IgD-negative memory B cell (primary cell): ENCODE results near the gene C1orf52. TPM values are rescaled to one million over a fixed set of nuclear protein-coding genes. Genes with fewer than 3 reads are reported as not detected.

ENCODE experiments used
- H3K27ac Mint-ChIP-seq, 3 donors: one replicate each; pipeline ENCODE4 v1.8.0; 2020 to 2022; ENCODE audit warnings: mild to moderate bottlenecking in 3 of 3, mixed read lengths in 3 of 3, moderate library complexity in 1 of 3
- H3K27me3 Mint-ChIP-seq: one replicate; pipeline ENCODE4 v1.8.0; 2021; ENCODE audit warnings: mixed read lengths
- H3K36me3 Mint-ChIP-seq: one replicate; pipeline ENCODE4 v1.8.0; 2020; ENCODE audit warnings: mild to moderate bottlenecking, mixed read lengths
- H3K4me1 Mint-ChIP-seq, 3 donors: one replicate each; pipeline ENCODE4 v1.8.0; 2020 to 2022; ENCODE audit warnings: mixed read lengths in 3 of 3, mild to moderate bottlenecking in 1 of 3
- H3K4me3 Mint-ChIP-seq, 4 donors: one replicate each; pipeline ENCODE4 v1.8.0; 2020 to 2022; ENCODE audit warnings: mild to moderate bottlenecking in 4 of 4, mixed read lengths in 4 of 4, moderate library complexity in 3 of 4
- H3K9me3 Mint-ChIP-seq, 3 donors: one replicate each; pipeline ENCODE4 v1.8.0; 2020 to 2021; ENCODE audit warnings: mixed read lengths in 3 of 3, mild to moderate bottlenecking in 1 of 3
- polyA plus RNA-seq: library from polyadenylated mRNA; unstranded; fragments of 300-500 nt; fragmentation: Illumina TruSeq; gene quantifications from one replicate; pipeline ENCODE4 v1.2.3, GENCODE V29; 2021

The C1orf52 gene
- polyA plus RNA-seq, 1 donor from 2014 or later = 22.3 TPM

DNA sequence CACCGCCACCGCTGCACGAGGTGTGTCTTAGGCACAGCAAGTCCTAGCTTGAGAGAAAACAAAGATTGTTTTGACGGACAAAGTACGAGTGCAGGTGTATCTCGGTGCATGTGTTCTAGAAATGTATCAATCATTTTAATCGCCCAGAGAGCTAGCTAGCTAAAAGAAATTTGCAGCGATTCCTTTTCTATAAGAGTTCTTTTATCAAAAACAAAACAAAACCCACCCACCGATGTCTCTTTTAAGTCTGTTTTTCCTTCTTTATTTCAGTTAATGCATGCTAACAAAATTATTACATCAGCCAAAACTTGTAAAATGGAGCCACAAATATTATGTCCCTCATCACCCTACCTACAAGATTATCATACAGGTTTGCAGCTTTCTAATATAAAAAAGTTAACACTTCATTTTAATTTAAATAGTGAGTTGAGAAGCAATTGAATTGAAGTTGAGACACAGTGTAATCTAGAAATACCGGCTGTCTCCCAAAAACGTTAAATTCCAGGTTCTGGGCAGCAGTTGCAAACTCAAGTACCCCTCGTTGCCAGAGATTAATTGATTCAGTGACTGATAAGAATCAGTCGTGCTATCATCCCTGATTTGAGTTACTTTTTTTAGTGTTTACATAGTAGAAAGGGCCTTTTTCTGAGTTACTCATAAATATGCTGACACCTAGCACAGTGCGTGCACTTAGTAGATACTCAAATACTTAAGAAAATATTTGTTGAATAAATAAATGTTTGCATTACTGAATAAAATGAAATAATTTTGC, 57.2 kb downstream of the C1orf52 start:
- peak overlapping the region; percentile 96 to 99 (median 98) for H3K4me3 Mint-ChIP-seq
- H3K27me3 Mint-ChIP-seq = peaks cover 11% of the 10 kb centered on the region
- H3K27ac Mint-ChIP-seq = peak overlapping the region; percentile 88 to 98 (median 96)
- no peaks in the 10 kb centered on the region for H3K9me3 Mint-ChIP-seq
- H3K4me1 Mint-ChIP-seq = peaks cover 10 to 15% (median 11%) of the 10 kb centered on the region in 3 donors
- no peaks in the 10 kb centered on the region for H3K36me3 Mint-ChIP-seq

DNA sequence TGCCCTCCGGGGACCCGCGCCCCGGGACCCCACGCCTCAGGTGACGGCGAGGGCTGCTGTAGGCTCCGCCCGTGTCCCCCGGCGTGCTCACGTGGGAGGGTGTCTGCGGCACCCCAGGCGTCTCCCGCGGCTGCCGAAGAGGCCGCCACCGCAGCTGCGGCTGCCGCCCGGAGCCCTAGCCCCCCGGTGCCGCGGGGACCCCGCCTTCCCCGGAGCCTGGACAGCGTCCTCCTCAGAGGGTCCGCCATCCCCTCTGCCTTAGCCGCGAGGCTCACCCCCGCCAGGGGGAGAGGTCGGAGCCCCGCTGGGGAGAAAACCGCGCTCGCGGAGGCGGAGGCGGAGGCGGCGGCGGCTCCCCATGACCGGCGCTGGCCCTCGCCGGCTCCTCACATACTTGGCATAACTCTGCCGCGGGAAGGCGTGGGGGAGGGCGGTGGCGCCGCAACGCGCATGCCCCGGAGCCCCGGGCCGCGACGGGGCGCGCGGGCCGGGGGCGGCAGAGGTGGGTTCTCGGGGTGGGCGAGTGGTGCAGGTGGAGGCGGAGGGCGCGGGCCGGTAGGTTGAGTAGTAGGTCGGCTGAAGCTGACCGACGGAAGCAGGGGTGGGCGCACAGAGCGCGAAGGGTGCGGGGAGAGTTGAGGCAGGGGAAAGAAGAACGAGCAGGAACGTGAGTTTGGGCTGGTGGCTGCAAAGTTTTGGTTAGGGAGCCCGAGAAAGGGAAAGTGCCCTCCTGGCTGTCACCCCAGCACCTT, 57.9 kb downstream of the C1orf52 start:
- H3K4me3 Mint-ChIP-seq = peak overlapping the region; percentile 96 to 99 (median 98)
- H3K36me3 Mint-ChIP-seq = no peaks in the 10 kb centered on the region
- no peaks in the 10 kb centered on the region for H3K9me3 Mint-ChIP-seq
- H3K27me3 Mint-ChIP-seq = peaks cover 11% of the 10 kb centered on the region
- peak overlapping the region; percentile 88 to 98 (median 96) for H3K27ac Mint-ChIP-seq
- peaks cover 11 to 15% (median 14%) of the 10 kb centered on the region in 3 donors for H3K4me1 Mint-ChIP-seq

DNA sequence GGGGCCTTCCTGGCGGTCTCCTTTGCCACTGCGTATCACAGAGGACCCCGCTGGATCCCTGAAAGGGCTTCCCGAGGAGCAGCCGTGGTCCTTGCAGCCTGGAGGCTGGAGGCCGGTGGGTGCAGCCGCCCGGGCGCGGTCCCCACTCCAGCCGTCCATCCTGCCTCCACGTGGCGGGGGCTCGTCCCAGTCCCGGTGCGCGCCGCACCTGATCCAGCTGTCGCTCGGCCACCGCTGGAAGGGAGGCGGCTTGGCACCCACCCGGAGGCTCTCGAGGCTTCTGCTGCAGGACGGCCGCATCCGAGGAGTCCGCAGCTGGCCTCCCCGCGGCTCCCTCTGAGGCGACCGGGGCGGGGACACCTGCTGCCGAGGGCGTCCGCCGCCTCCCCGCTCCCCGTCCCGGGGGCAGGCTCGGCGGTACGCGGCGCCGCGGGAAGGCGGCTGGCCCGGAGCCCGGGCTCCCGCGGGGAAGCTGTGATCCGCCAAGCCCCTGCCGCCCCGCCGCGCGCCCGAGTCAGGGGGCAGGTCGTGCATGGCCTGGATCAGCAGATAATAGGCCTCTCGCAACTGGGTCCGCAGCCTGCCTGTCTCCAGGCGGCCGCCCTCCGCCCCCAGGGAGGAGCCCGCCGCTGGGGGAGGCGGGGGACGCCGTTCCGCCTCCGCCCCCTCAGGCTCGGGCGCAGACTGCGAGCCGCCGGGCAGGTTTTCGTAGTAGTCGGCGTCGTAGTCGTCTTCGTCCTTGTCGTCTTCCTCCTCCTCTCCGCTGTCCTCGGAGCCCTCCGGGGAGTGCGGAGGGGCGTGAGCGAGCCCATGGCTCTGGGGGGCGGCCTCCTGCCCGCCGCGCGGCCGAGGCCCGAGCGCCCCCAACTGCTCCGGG, 58.8 kb downstream of the C1orf52 start, which contains the start of gene SYDE2:
Gene SYDE2, minus strand, starts transcription at position 554 of the 877 bp plus-strand sequence. Its CDS starts 20 bp downstream, at position 534.
- no peaks in the 10 kb centered on the region for H3K36me3 Mint-ChIP-seq
- no peaks in the 10 kb centered on the region for H3K9me3 Mint-ChIP-seq
- peak within 1 kb of the TSS; percentile 88 to 98 (median 96) for H3K27ac Mint-ChIP-seq
- peaks cover 11 to 15% (median 14%) of the 10 kb centered on the region in 3 donors for H3K4me1 Mint-ChIP-seq
- H3K27me3 Mint-ChIP-seq = peaks cover 11% of the 10 kb centered on the region
- peak within 1 kb of the TSS; percentile 96 to 99 (median 98) for H3K4me3 Mint-ChIP-seq

Other genes starting within 250 kb of the C1orf52 start
- gene MCOLN3, start 211.2 kb downstream of the C1orf52 start, polyA plus RNA-seq = 0.19 TPM
- 1.2 TPM for gene SYDE2, start 58.6 kb downstream of the C1orf52 start, polyA plus RNA-seq
- gene BCL10, start 17.0 kb upstream of the C1orf52 start, polyA plus RNA-seq = 47.0 TPM
- gene DDAH1, start 205.5 kb upstream of the C1orf52 start, polyA plus RNA-seq = 0.19 TPM